Natural killer cell (primary cell): ENCODE measurements around the gene LDLRAP1. TPM values are rescaled to one million over a fixed set of nuclear protein-coding genes. Genes with fewer than 3 reads are reported as not detected.

ENCODE experiments used
- ATAC-seq, 3 donors: fragments of 150-1000 bp in 2 of 3; fragments of 200-7000 bp in 1 of 3; cut with Tn5 transposase; 1 replicate in 1 of 3; 2 replicates in 2 of 3; pipeline ENCODE4 v1.10.0; 2021; ENCODE audit warnings: mild to moderate bottlenecking in 2 of 3, moderate library complexity in 2 of 3
- DNase-seq, 2 donors: peaks; one replicate each; pipeline versions ENCODE4 v3.0.0 to v3.0.0-alpha.2; 2013 to 2021; ENCODE audit warnings: mixed read lengths in 1 of 2
- H3K27ac ChIP-seq: one replicate; pipeline ENCODE4 v1.5.1; 2013; ENCODE audit warnings: mild to moderate bottlenecking, low read length
- H3K27me3 ChIP-seq: one replicate; pipeline ENCODE4 v1.6.1; 2013; ENCODE audit warnings: low read length; ENCODE audit not compliant: control insufficient read depth, insufficient read depth
- H3K36me3 ChIP-seq: one replicate; pipeline ENCODE4 v1.6.1; 2013; ENCODE audit warnings: low read length; ENCODE audit not compliant: control insufficient read depth, insufficient read depth
- H3K4me1 ChIP-seq: one replicate; pipeline ENCODE4 v1.6.1; 2013; ENCODE audit warnings: low read length; ENCODE audit not compliant: control insufficient read depth, insufficient read depth
- H3K4me3 ChIP-seq: one replicate; pipeline ENCODE4 v1.5.1; 2013; ENCODE audit warnings: low read length
- H3K9me3 ChIP-seq: one replicate; pipeline ENCODE4 v1.6.1; 2013; ENCODE audit warnings: low read length; ENCODE audit not compliant: control insufficient read depth, insufficient read depth
- H3K27ac Mint-ChIP-seq, 2 donors: one replicate each; pipeline ENCODE4 v1.8.0; 2022; ENCODE audit warnings: mild to moderate bottlenecking in 2 of 2, mixed read lengths in 2 of 2, moderate library complexity in 1 of 2
- H3K27me3 Mint-ChIP-seq, 2 donors: one replicate each; pipeline ENCODE4 v1.8.0; 2022; ENCODE audit warnings: low read depth in 2 of 2, mixed read lengths in 2 of 2
- H3K36me3 Mint-ChIP-seq: one replicate; pipeline ENCODE4 v1.8.0; 2022; ENCODE audit warnings: mixed read lengths
- H3K4me1 Mint-ChIP-seq, 2 donors: one replicate each; pipeline ENCODE4 v1.8.0; 2022; ENCODE audit warnings: mixed read lengths in 2 of 2
- H3K4me3 Mint-ChIP-seq: one replicate; pipeline ENCODE4 v1.8.0; 2022; ENCODE audit warnings: mild to moderate bottlenecking, moderate library complexity, mixed read lengths
- H3K9me3 Mint-ChIP-seq, 2 donors: one replicate each; pipeline ENCODE4 v1.8.0; 2022; ENCODE audit warnings: mixed read lengths in 2 of 2
- WGBS: methylation state at CpG from one replicate; pipeline ENCODE4 v1.1.7; 2013; ENCODE audit warnings: missing lambda C conversion rate; ENCODE audit not compliant: insufficient coverage; 5-methylcytosine and 5-hydroxymethylcytosine counted together
- intact Hi-C: fragments of 100-400 bp; cut with micrococcal nuclease; formaldehyde crosslinking; loops from one replicate; pipeline ENCODE4 v1.14.2; 2022
- total RNA-seq, 4 donors: library from RNA; stranded (reverse); fragments of 120-200 nt in 1 of 4; gene quantifications; one replicate each; pipeline versions ENCODE4 v1.2.3 to v1.2.4, GENCODE V29; 2013 to 2022
- TF ChIP-seq, protein P1 (sequence below): fragments of 200-600 bp; IDR thresholded peaks from one replicate; pipeline ENCODE4 v1.8.0; 2022; ENCODE audit warnings: antibody characterized with exemption

The LDLRAP1 gene
- total RNA-seq, 3 donors from 2014 or later (not counting 1 experiment from before 2014, with no cell fraction given) = 25.2 to 34.0 (median 27.4) TPM

DNA sequence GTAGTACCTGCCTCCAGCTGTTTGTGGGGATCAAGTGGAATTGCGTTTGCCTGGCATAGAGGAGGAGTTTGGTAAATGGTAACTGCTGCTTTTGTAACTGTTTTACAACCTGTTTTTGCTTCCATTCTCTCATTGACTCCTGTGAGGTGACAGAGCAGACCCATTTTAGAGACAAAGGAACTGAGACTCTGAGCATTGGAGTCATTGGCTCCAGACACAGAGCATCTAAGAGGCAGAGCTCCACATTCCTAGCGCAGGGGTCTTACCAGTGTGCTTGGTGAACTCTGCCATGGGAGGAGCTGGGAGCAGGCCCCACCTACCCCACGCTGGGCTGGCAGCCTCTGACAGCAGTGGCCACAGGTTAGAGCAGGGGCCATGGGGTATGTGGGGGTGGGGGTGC lies 2.4 kb downstream of the LDLRAP1 start:
- Mint-ChIP-seq H3K36me3 (no peaks in the 10 kb centered on the region), H3K9me3 (no peaks in the 10 kb centered on the region), H3K27ac (no peak overlapping the region), H3K4me3 (no peak overlapping the region), H3K4me1 (peaks cover 28 to 45% of the 10 kb centered on the region in 2 donors), H3K27me3 (no peaks in the 10 kb centered on the region)
- no peaks in the 10 kb centered on the region for H3K36me3 ChIP-seq
- H3K4me3 ChIP-seq = no peak overlapping the region
- DNase-seq = no peak
- H3K4me1 ChIP-seq = peaks cover 61% of the 10 kb centered on the region
- 85% methylated on average over 2 of the region's 3 CpGs for WGBS
- TF ChIP-seq, protein P1, sequence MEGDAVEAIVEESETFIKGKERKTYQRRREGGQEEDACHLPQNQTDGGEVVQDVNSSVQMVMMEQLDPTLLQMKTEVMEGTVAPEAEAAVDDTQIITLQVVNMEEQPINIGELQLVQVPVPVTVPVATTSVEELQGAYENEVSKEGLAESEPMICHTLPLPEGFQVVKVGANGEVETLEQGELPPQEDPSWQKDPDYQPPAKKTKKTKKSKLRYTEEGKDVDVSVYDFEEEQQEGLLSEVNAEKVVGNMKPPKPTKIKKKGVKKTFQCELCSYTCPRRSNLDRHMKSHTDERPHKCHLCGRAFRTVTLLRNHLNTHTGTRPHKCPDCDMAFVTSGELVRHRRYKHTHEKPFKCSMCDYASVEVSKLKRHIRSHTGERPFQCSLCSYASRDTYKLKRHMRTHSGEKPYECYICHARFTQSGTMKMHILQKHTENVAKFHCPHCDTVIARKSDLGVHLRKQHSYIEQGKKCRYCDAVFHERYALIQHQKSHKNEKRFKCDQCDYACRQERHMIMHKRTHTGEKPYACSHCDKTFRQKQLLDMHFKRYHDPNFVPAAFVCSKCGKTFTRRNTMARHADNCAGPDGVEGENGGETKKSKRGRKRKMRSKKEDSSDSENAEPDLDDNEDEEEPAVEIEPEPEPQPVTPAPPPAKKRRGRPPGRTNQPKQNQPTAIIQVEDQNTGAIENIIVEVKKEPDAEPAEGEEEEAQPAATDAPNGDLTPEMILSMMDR = no peak
- intact Hi-C loops = loop anchor here (10.0 kb wide), 1 partner anchor 229 kb away; no protein-coding TSS in a partner anchor
- H3K27me3 ChIP-seq = no peaks in the 10 kb centered on the region
- ATAC-seq = no peak
- no peak overlapping the region for H3K27ac ChIP-seq
- H3K9me3 ChIP-seq = no peaks in the 10 kb centered on the region

DNA sequence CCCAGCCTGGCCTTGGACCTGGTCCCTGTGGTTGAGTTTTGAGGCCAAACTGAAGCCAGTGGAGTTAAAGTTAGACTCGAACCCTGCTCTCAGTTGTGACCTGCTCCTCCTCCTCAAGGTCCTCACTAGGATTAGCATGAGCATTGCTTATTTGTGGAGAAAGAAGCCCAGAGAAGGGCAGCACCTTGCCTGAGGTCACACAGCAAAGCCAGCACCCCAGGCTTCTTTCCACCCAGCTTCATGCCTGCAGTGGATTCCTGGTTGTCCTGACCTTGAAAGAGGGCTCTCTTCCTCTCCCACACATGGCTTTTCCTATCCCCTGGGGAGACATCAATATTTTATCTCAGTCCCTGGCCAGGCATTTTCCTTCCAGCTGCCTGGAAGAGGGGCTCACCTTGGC lies 2.8 kb downstream of the LDLRAP1 start:
- peaks cover 32 to 50% of the 10 kb centered on the region in 2 donors for H3K4me1 Mint-ChIP-seq

DNA sequence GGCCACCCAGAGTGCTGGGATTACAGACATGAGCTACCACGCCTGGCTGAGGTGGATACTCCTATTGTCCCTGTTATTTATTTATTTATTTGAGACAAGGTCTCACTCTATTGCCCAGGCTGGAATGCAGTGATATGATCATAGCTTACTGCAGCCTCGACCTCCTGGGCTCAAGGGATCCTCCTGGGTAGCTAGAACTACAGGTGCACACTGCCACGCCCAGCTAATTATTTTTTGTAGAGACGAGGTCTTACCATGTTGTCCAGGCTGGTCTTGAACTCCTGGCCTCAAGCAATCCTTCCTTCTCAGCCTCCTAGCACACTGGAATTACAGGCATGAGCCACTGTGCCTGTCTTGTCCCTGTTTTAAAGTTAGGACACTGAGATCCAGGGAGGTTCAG lies 5.2 kb downstream of the LDLRAP1 start:
- intact Hi-C loops = loop anchor here (10.0 kb wide), 1 partner anchor 226 kb away; no protein-coding TSS in a partner anchor

More for the DNA sequence above, 2.8 kb downstream of the LDLRAP1 start:
- peaks cover 64% of the 10 kb centered on the region for H3K4me1 ChIP-seq
- H3K4me3 ChIP-seq = no peak overlapping the region
- no peaks in the 10 kb centered on the region for H3K9me3 Mint-ChIP-seq
- H3K27me3 Mint-ChIP-seq = no peaks in the 10 kb centered on the region
- no peak for ATAC-seq
- H3K36me3 ChIP-seq = no peaks in the 10 kb centered on the region
- no peak for DNase-seq
- WGBS = 91% methylated on average over 1 of the region's 1 CpG
- H3K27me3 ChIP-seq = no peaks in the 10 kb centered on the region
- no peak overlapping the region for H3K27ac ChIP-seq
- TF ChIP-seq, protein P1 = no peak
- H3K36me3 Mint-ChIP-seq = no peaks in the 10 kb centered on the region
- no peak overlapping the region for H3K4me3 Mint-ChIP-seq
- H3K27ac Mint-ChIP-seq = no peak overlapping the region
- H3K9me3 ChIP-seq = no peaks in the 10 kb centered on the region
- intact Hi-C loops = loop anchor here (10.0 kb wide), 1 partner anchor 229 kb away; no protein-coding TSS in a partner anchor

More for the DNA sequence above, 5.2 kb downstream of the LDLRAP1 start:
- Histone ChIP-seq H3K36me3 (no peaks in the 10 kb centered on the region), H3K27ac (no peak overlapping the region), H3K9me3 (no peaks in the 10 kb centered on the region), H3K4me3 (no peak overlapping the region), H3K27me3 (no peaks in the 10 kb centered on the region), H3K4me1 (peaks cover 72% of the 10 kb centered on the region)
- no peaks in the 10 kb centered on the region for H3K9me3 Mint-ChIP-seq
- DNase-seq = no peak
- H3K4me1 Mint-ChIP-seq = peaks cover 37 to 62% of the 10 kb centered on the region in 2 donors
- H3K4me3 Mint-ChIP-seq = no peak overlapping the region
- H3K27me3 Mint-ChIP-seq = no peaks in the 10 kb centered on the region
- TF ChIP-seq, protein P1 = no peak
- H3K27ac Mint-ChIP-seq = peak overlapping the region; percentile 74 to 85
- ATAC-seq = no peak
- no peaks in the 10 kb centered on the region for H3K36me3 Mint-ChIP-seq
- 82% methylated on average over 4 of the region's 4 CpGs for WGBS
